GM19035 (cell line): ENCODE data around the gene PATJ.
"Not testable (repeated sequence)": the region's sequence is repeated elsewhere in the genome, so short reads cannot be mapped to it uniquely, and the experiment has no call there.

Source experiments
- ATAC-seq: cut with Tn5 transposase; IDR thresholded peaks from one replicate; pipeline ENCODE4 v1.9.1; 2021; ENCODE audit not compliant: unreplicated experiment

PATJ gene

GRCh38 chr1:61743716-61744580, 1.7 kb downstream of the PATJ start:
- no peak for ATAC-seq

- ATAC-seq: no peak
Observed at GRCh38 chr1:61746813-61747212, 4.5 kb downstream of the PATJ start.

GRCh38 chr1:61748566-61748965, 6.3 kb downstream of the PATJ start:
- ATAC-seq: no peak

- ATAC-seq: no peak
Observed at GRCh38 chr1:61749574-61749973, 7.3 kb downstream of the PATJ start.

- ATAC-seq: no peak
Observed at GRCh38 chr1:61752921-61753389, 10.7 kb downstream of the PATJ start.

- ATAC-seq: no peak
Observed at GRCh38 chr1:61753998-61754508, 11.8 kb downstream of the PATJ start.

- ATAC-seq: no peak
Observed at GRCh38 chr1:61754545-61754944, 12.3 kb downstream of the PATJ start.

- no peak for ATAC-seq
Observed at GRCh38 chr1:61756773-61757172, 14.5 kb downstream of the PATJ start.

- ATAC-seq: no peak
Observed at GRCh38 chr1:61757950-61758349, 15.7 kb downstream of the PATJ start.

- no peak for ATAC-seq
Observed at GRCh38 chr1:61770131-61770530, 27.9 kb downstream of the PATJ start.

GRCh38 chr1:61776091-61776490, 33.8 kb downstream of the PATJ start:
- ATAC-seq: no peak

GRCh38 chr1:61779231-61779630, 37.0 kb downstream of the PATJ start:
- ATAC-seq: no peak

- no peak for ATAC-seq
Observed at GRCh38 chr1:61781151-61781550, 38.9 kb downstream of the PATJ start.

GRCh38 chr1:61782771-61783170, 40.5 kb downstream of the PATJ start:
- peak; percentile 67 for ATAC-seq

- ATAC-seq: no peak
Observed at GRCh38 chr1:61784726-61785125, 42.4 kb downstream of the PATJ start.

- ATAC-seq: no peak
Observed at GRCh38 chr1:61790837-61791236, 48.6 kb downstream of the PATJ start.

GRCh38 chr1:61797045-61797755, 54.9 kb downstream of the PATJ start:
- ATAC-seq: no peak

- ATAC-seq: not testable (repeated sequence)
Observed at GRCh38 chr1:61801047-61801446, 58.8 kb downstream of the PATJ start.

GRCh38 chr1:61807606-61808140, 65.4 kb downstream of the PATJ start:
- no peak for ATAC-seq

- ATAC-seq: no peak
Observed at GRCh38 chr1:61808321-61808720, 66.0 kb downstream of the PATJ start.

- ATAC-seq: no peak
Observed at GRCh38 chr1:61808968-61809367, 66.7 kb downstream of the PATJ start.

GRCh38 chr1:61812916-61813315, 70.6 kb downstream of the PATJ start:
- no peak for ATAC-seq
